Neural cell (in vitro differentiated cells): Measurements from ENCODE around the gene HDAC3. TPM values are rescaled to one million over a fixed set of nuclear protein-coding genes. Genes with fewer than 3 reads are reported as not detected.

Source experiments
- H2AFZ ChIP-seq: fragments of 200-600, 300-800 bp; sonication (generic), shearing (Covaris generic); 2 replicates; pipeline ENCODE4 v1.6.0; 2014; ENCODE audit warnings: low read depth, mild to moderate bottlenecking, antibody characterized with exemption, low read length, moderate library complexity
- H3F3A ChIP-seq: fragments of 200-600 bp; shearing (Covaris generic); 2 replicates; pipeline ENCODE4 v1.6.1; 2016; ENCODE audit warnings: mild to moderate bottlenecking, moderate library complexity, mixed read lengths, antibody characterized with exemption, low read length; ENCODE audit not compliant: insufficient read depth, poor library complexity, severe bottlenecking
- H3K27ac ChIP-seq: fragments of 200-600, 300-800 bp; sonication (generic), shearing (Covaris generic); 2 replicates; pipeline ENCODE4 v1.5.1; 2014; ENCODE audit warnings: mild to moderate bottlenecking, low read length, moderate library complexity
- H3K27me3 ChIP-seq: fragments of 300-800, 200-600 bp; sonication (generic), shearing (Covaris generic); 2 replicates; pipeline ENCODE4 v1.6.0; 2014; ENCODE audit warnings: mild to moderate bottlenecking, low read depth, low read length, moderate library complexity; ENCODE audit not compliant: insufficient read depth
- H3K36me3 ChIP-seq: fragments of 300-800, 200-600 bp; sonication (generic), shearing (Covaris generic); 2 replicates; pipeline ENCODE4 v1.5.1; 2014; ENCODE audit warnings: mild to moderate bottlenecking, antibody characterized with exemption, low read length, moderate library complexity; ENCODE audit not compliant: insufficient read depth
- H3K4me2 ChIP-seq: fragments of 300-800, 200-600 bp; sonication (generic), shearing (Covaris generic); 2 replicates; pipeline ENCODE4 v1.6.0; 2014; ENCODE audit warnings: mild to moderate bottlenecking, low read length
- H3K4me3 ChIP-seq: fragments of 300-800, 200-600 bp; sonication (generic), shearing (Covaris generic); 2 replicates; pipeline ENCODE4 v1.5.1; 2014; ENCODE audit warnings: mild to moderate bottlenecking, low read length, moderate library complexity
- H3K79me2 ChIP-seq: fragments of 200-600 bp; shearing (Covaris generic); replicated peaks from 2 replicates; pipeline ENCODE4 v1.6.0; 2014; ENCODE audit warnings: mild to moderate bottlenecking, low read length, moderate library complexity; ENCODE audit not compliant: insufficient read depth
- H3K9ac ChIP-seq: fragments of 300-800, 200-600 bp; sonication (generic), shearing (Covaris generic); 2 replicates; pipeline ENCODE4 v1.6.1; 2016; ENCODE audit warnings: mild to moderate bottlenecking, low read length, mixed read lengths
- H3K9me2 ChIP-seq: fragments of 200-600 bp; shearing (Covaris generic); 2 replicates; pipeline ENCODE4 v1.6.1; 2016; ENCODE audit warnings: mild to moderate bottlenecking, low read length, mixed read lengths; ENCODE audit not compliant: insufficient read depth
- H3K9me3 ChIP-seq: fragments of 200-600, 300-800 bp; sonication (generic), shearing (Covaris generic); 2 replicates; pipeline ENCODE4 v1.6.1; 2016; ENCODE audit warnings: mild to moderate bottlenecking, mixed run types, low read length, moderate library complexity, mixed read lengths
- H4K20me1 ChIP-seq: fragments of 200-600 bp; shearing (Covaris generic); 2 replicates; pipeline ENCODE4 v1.6.1; 2016; ENCODE audit warnings: mild to moderate bottlenecking, mixed run types; ENCODE audit not compliant: insufficient read depth
- CTCF ChIP-seq: fragments of 450-650 bp; IDR thresholded peaks from 2 replicates; pipeline ENCODE4 v1.5.1; 2014; ENCODE audit warnings: antibody characterized with exemption, mild to moderate bottlenecking, moderate library complexity; ENCODE audit not compliant: poor library complexity, severe bottlenecking
- EP300 ChIP-seq: fragments of 450-650 bp; conservative IDR thresholded peaks from 2 replicates; pipeline ENCODE4 v1.6.1; 2014; ENCODE audit warnings: antibody characterized with exemption, mild to moderate bottlenecking, moderate library complexity; ENCODE audit not compliant: poor library complexity, severe bottlenecking
- EZH2 ChIP-seq: fragments of 200-600, 300-800 bp; shearing (Covaris generic), sonication (generic); IDR thresholded peaks from 2 replicates; pipeline ENCODE4 v1.6.1; 2014; ENCODE audit warnings: antibody characterized with exemption, low read length, borderline replicate concordance, mild to moderate bottlenecking; ENCODE audit not compliant: insufficient read depth, poor library complexity, severe bottlenecking
- MXI1 ChIP-seq: fragments of 450-650 bp; conservative IDR thresholded peaks from 2 replicates; pipeline ENCODE4 v1.6.1; 2014; ENCODE audit warnings: antibody characterized with exemption, mild to moderate bottlenecking; ENCODE audit not compliant: poor library complexity, severe bottlenecking
- POLR2AphosphoS5 ChIP-seq: IDR thresholded peaks from 2 replicates; pipeline ENCODE4 v1.6.1; 2012
- RAD21 ChIP-seq: fragments of 450-650 bp; conservative IDR thresholded peaks from 2 replicates; pipeline ENCODE4 v1.6.1; 2014; ENCODE audit warnings: antibody characterized with exemption, mild to moderate bottlenecking, moderate library complexity
- REST ChIP-seq: IDR thresholded peaks from 2 replicates; pipeline ENCODE4 v1.6.1; 2012; ENCODE audit warnings: borderline replicate concordance
- SMC3 ChIP-seq: fragments of 450-650 bp; conservative IDR thresholded peaks from 2 replicates; pipeline ENCODE4 v1.6.1; 2014; ENCODE audit warnings: antibody characterized with exemption, mild to moderate bottlenecking, moderate library complexity; ENCODE audit not compliant: poor library complexity
- TAF1 ChIP-seq: IDR thresholded peaks from 2 replicates; pipeline ENCODE4 v1.6.1; 2012; ENCODE audit warnings: low read depth
- polyA plus RNA-seq: library from polyadenylated mRNA; depleted of rRNA; stranded (reverse); fragments of >200 nt; gene quantifications from 2 replicates; pipeline ENCODE4 v1.2.3, GENCODE V29; 2014

Gene HDAC3
- polyA plus RNA-seq, 1 donor from 2014 or later = 115 TPM

- H3K27ac ChIP-seq = no peak overlapping the region
- no peaks in the 10 kb centered on the region for H4K20me1 ChIP-seq
- H3K9me3 ChIP-seq = no peaks in the 10 kb centered on the region
- no peaks in the 10 kb centered on the region for H3K79me2 ChIP-seq
- no peak overlapping the region for H3K9ac ChIP-seq
- H3K27me3 ChIP-seq = no peaks in the 10 kb centered on the region
- no peak overlapping the region for H3K4me2 ChIP-seq
- H3K9me2 ChIP-seq = no peaks in the 10 kb centered on the region
- H3K36me3 ChIP-seq = no peaks in the 10 kb centered on the region
- TF ChIP-seq CTCF (no peak), POLR2AphosphoS5 (no peak), EZH2 (no peak), RAD21 (no peak), SMC3 (no peak), TAF1 (no peak), REST (no peak), MXI1 (no peak), EP300 (no peak)
- H2AFZ ChIP-seq = no peak overlapping the region
- H3F3A ChIP-seq = no peaks in the 10 kb centered on the region
- H3K4me3 ChIP-seq = no peak overlapping the region
Measured at GRCh38 chr5:141663506-141663905, 26.9 kb upstream of the HDAC3 start.

GRCh38 chr5:141662028-141662427 is 25.4 kb upstream of the HDAC3 start:
- Histone ChIP-seq H3K27me3 (no peaks in the 10 kb centered on the region), H2AFZ (no peak overlapping the region), H3K36me3 (no peaks in the 10 kb centered on the region), H3K9me3 (no peaks in the 10 kb centered on the region), H3K9ac (no peak overlapping the region), H4K20me1 (no peaks in the 10 kb centered on the region), H3K9me2 (no peaks in the 10 kb centered on the region), H3K4me3 (no peak overlapping the region), H3K79me2 (no peaks in the 10 kb centered on the region), H3K27ac (no peak overlapping the region), H3F3A (no peaks in the 10 kb centered on the region), H3K4me2 (no peak overlapping the region)
- TF ChIP-seq EZH2 (no peak), MXI1 (no peak), POLR2AphosphoS5 (no peak), EP300 (no peak), RAD21 (no peak), TAF1 (no peak), REST (no peak), SMC3 (no peak), CTCF (no peak)
